Amygdala (tissue), 56 donors: Measurements from ENCODE around the gene HCFC1.

Experiments used
- DNase-seq, 56 donors: peaks; one replicate each; lab custom pipeline; 2025; lab: John Stamatoyannopoulos, UW

The HCFC1 gene

GRCh38 chrX:153971450-153972367 is at the start of gene HCFC1:
Gene HCFC1 (minus strand): TSS chrX:153971818. CDS start chrX:153970840, 978 bp downstream.
- peak; percentile 36 to 96 (median 82) for DNase-seq

GRCh38 chrX:154021131-154021611 is 49.6 kb upstream of the HCFC1 start:
- DNase-seq = no peak

- no peak for DNase-seq
These were observed 49.0 kb upstream of the HCFC1 start for GRCh38 chrX:154020536-154021115.

GRCh38 chrX:154019633-154020528 is 48.3 kb upstream of the HCFC1 start, which contains the start of gene IRAK1:
Gene IRAK1 (minus strand): TSS chrX:154019902. CDS start chrX:154019812, 90 bp downstream.
- peak in 23 of 56 donors; percentile 3 to 65 (median 20) for DNase-seq

GRCh38 chrX:154019061-154019621 is 47.5 kb upstream of the HCFC1 start:
- DNase-seq = no peak

GRCh38 chrX:154018518-154019060 is 47.0 kb upstream of the HCFC1 start:
- DNase-seq = no peak

- DNase-seq = no peak
These were observed 46.3 kb upstream of the HCFC1 start for GRCh38 chrX:154017766-154018517.

GRCh38 chrX:154016366-154017076 is 44.9 kb upstream of the HCFC1 start:
- no peak for DNase-seq

- DNase-seq = no peak
These were observed 44.1 kb upstream of the HCFC1 start for GRCh38 chrX:154015581-154016264.

- no peak for DNase-seq
These were observed 43.1 kb upstream of the HCFC1 start for GRCh38 chrX:154014429-154015380.

GRCh38 chrX:154013614-154014360 is 42.2 kb upstream of the HCFC1 start:
- peak in 18 of 56 donors; percentile 2 to 35 (median 17) for DNase-seq

GRCh38 chrX:154013001-154013421 is 41.4 kb upstream of the HCFC1 start:
- DNase-seq = peak in 15 of 56 donors; percentile 6 to 55 (median 27)

- peak in 21 of 56 donors; percentile 1 to 52 (median 27) for DNase-seq
These were observed 40.8 kb upstream of the HCFC1 start for GRCh38 chrX:154012336-154012991.

GRCh38 chrX:154011376-154012335 is 40.0 kb upstream of the HCFC1 start:
- DNase-seq = no peak
